Brain pericyte (primary cell): ENCODE data around the gene METTL9.
"Not testable (repeated sequence)": the region's sequence is repeated elsewhere in the genome, so short reads cannot be mapped to it uniquely, and the experiment has no call there.

Experiments used
- DNase-seq: peaks from one replicate; pipeline ENCODE4 v3.0.0-alpha.2; 2012; ENCODE audit warnings: low read depth, low spot score

METTL9 gene

DNA sequence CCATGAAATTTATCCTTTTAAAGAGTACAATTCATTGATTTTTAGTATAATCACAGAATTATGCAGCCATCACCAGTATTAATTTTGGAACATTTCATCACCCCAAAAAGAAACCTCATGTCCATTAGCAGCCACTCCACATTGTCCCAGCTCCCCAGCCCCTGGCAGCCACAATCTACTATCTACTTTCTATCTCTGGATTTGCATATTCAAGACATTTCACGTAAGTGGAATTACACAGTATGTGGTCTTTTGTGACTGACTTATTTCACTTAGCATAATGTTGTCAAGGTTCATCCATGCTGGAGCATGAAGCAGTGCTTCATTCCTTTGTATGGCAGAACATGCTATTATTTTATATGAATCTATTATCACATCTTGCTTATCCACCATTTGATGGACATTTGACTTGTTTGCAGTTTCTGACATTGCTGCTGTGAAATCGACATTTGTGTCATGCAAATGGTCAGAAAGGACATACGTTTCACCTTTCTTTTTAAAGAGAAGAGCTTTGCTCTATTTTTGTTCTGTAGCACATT lies 10.7 kb downstream of the METTL9 start:
- DNase-seq: no peak

GRCh38 chr16:21610766-21611165 lies 11.4 kb downstream of the METTL9 start:
- no peak for DNase-seq

GRCh38 chr16:21611198-21611555 lies 11.8 kb downstream of the METTL9 start:
- no peak for DNase-seq

GRCh38 chr16:21611556-21612384 lies 12.4 kb downstream of the METTL9 start:
- DNase-seq: no peak

DNA sequence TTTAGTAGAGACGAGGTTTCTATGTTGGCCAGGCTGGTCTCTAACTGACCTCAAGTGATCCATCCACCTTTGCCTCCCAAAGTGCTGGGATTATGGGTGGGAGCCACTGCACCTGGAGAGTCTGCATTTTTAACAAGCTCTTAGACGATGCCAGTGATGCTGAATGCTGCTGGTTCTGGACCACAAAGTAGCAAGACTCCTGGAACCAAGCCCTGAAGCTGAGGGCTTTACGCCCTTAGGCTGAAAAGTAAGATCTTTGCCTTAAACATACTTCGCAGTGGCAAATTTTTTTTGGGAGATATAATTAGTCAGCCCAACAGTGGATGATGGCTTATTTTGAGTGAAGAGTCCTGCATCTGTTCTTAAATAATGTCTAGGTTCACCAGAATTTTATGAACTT lies 14.0 kb downstream of the METTL9 start:
- DNase-seq: no peak

GRCh38 chr16:21613781-21614180 lies 14.4 kb downstream of the METTL9 start:
- DNase-seq: no peak

GRCh38 chr16:21614896-21615295 lies 15.5 kb downstream of the METTL9 start:
- no peak for DNase-seq

- DNase-seq: no peak
Measured at GRCh38 chr16:21617607-21618006, 18.2 kb downstream of the METTL9 start.

DNA sequence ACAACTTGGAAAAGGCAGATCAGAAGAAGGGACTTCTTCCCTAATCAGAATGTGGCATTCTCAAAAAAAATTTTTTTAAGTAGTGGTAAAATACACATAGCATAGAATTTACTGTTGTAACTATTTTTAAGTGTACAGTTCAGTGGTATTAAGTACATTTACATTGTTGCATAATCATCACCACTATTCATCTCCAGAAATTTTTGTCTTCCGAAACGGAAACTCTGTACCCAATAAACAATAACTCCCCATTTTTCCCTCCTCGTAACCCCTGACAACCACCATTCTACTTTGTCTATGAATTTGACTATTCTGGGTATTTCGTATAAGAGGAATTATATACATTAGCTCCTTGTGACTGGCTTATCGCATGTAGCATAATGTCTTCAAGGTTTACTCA lies 18.9 kb downstream of the METTL9 start:
- DNase-seq: no peak

DNA sequence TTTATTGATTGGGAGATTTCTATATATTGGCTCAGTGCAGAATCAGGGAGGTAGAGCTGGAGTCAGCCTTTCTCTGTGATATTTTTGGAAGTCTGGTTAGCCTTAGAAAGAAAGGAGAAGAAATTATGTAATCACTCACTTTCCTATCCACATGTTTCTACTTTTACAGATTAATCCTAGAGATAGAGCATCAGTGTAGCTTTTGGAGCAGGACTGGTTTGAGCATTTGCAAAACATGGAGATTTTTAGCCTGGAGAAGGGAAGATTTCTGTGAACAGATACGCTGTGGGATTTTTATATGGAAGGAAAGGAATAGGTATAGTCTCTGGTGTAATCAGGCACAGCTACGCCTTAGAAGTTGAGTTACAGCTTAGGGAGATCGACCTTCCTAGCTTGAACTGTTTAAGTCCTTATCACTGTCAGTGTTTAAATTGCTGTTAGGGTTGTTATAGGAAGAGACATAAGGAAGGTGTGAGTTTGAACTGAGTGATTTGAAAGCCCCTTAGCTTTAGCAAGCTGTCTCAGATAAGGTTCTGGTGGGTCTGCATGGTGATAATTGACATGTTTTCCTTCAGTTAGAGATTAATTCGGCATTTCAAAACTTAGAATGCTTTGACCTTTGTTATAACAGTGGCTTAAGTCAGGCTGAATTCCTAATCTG lies 20.5 kb downstream of the METTL9 start:
- no peak for DNase-seq

- no peak for DNase-seq
Measured at GRCh38 chr16:21620592-21620991, 21.2 kb downstream of the METTL9 start.

DNA sequence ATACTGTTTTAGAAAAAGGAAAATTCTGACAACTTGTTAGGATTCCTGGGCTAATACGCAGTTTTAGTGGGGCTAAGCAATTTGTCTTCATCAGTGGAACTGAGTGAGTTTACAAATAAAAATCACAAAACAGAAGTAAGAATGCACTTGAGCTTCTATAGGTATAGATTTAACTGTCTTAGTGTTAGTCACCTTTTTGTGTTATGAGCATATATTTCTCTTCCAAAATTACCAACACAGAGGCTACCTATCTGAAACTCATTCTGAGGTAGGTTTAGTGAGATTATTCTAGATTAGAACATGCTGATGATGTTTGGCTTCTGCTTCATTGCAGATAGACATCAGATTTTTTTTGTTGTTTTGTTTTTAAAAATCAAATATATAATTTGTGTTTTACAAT lies 23.2 kb downstream of the METTL9 start:
- DNase-seq: no peak

- DNase-seq: no peak
Measured at GRCh38 chr16:21625026-21625425, 25.6 kb downstream of the METTL9 start.

DNA sequence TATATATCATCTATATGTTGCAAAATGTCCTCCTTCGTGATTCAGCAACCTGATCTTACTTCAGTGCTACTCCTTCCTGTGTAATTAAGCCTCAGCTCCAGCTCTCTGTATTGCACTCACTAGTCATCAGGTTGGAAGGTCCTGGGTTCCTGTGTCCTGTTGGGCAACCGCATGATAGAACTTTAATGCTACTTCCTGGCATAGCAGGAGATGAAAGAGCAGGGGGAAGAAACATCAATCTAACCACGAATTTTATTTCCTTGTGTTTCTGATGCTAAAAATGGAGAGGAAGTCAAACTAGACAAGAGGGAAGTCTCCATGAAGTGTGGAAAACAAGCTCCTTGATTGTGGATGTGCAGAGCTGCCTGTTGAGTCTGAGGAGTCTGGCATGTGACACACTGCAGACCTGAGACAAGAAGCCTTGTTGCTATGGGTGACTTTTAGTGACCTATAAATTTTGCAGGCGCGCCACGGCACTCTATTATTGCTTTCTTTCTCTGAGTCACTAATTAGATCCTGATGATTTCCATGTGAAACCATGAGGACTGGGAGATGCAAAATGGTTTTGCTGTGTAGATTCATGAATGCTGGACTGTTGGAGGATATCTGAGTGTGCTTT lies 27.4 kb downstream of the METTL9 start:
- DNase-seq: peak; percentile 68

- no peak for DNase-seq
Measured at GRCh38 chr16:21628121-21628726, 28.8 kb downstream of the METTL9 start.

- no peak for DNase-seq
Measured at GRCh38 chr16:21628772-21629171, 29.4 kb downstream of the METTL9 start.

- not testable (repeated sequence) for DNase-seq
Measured at GRCh38 chr16:21629616-21630539, 30.5 kb downstream of the METTL9 start.

DNA sequence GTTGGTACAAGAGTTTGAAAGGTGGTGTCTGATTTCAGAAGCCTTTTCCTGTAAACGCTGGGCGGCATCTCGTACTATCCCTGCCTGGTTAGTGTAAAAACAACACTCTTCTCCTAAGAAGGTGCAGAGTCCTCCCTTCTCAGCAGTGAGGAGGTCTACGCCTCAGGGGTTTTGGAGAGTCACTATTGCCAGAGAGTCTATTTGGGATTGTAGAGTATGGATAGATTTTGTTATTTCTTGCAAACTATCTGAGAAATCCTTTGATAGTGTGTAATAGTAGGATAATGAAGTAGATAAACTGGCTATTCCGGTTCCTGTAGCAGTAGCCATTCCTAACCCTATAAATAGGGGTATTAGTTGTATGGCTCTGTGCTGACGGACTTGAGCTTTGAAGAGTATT lies 31.5 kb downstream of the METTL9 start:
- not testable (repeated sequence) for DNase-seq

DNA sequence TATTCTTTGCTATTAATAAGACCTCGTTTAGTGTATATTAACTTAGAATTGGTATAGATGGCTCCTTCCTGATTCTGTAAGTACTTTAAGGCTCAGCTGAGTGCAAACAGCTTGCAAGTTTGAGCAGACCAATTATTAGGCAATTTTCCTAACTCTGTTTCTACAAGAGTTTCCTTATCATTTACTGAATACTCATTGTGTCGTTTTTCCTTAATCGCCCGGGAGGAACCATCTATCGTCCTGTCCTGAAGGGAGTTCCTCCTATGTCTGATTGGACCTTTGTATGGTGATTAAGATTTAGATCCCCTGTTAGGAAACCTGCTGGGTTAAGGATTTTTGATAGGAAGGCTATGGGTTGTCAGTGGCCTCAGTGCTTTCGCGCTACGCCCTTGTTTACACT lies 32.0 kb downstream of the METTL9 start:
- not testable (repeated sequence) for DNase-seq

- not testable (repeated sequence) for DNase-seq
Measured at GRCh38 chr16:21631951-21632575, 32.7 kb downstream of the METTL9 start.

DNA sequence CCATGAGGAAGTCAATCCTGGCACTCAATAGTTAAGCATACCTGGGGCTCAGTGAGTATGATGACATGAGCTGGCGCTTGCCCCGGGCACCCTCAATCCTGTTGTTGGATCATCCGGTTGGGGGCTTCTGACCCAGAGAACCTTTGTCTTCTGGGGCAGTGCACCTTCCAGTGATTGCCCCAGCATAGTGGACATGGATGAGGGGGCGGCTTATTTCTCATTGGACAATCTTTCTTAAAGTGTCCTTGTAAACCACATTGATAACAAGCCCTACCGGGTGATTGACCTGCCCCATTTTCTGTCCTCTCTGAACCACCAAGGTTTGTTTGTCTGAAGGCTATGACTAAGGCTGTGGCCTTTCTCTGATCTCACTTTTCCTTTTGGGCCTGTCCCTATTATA lies 34.8 kb downstream of the METTL9 start:
- no peak for DNase-seq
